Measurements from ENCODE around the gene RASL10B. TPM values are rescaled to one million over a fixed set of nuclear protein-coding genes. Genes with fewer than 3 reads are reported as not detected.

The RASL10B gene, protein sequence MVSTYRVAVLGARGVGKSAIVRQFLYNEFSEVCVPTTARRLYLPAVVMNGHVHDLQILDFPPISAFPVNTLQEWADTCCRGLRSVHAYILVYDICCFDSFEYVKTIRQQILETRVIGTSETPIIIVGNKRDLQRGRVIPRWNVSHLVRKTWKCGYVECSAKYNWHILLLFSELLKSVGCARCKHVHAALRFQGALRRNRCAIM
- 1 to 10 TPM in 2 of 4 donors, under 1 TPM in 2; 0.27 to 1.9 (median 1.1) TPM for polyA plus RNA-seq
- long read RNA-seq, donor 1 = 0 reads
- long read RNA-seq, donor 2 = 0 reads
- long read RNA-seq, donor 3 = 0 reads
- long read RNA-seq, donor 4 = 0 reads
- long read RNA-seq, donor 5 = 0 reads
- long read RNA-seq, donor 6 = 0 reads
- long read RNA-seq, donor 7, transcript RASL10B-201 (4 exons, 3,205 nt) = major isoform, 14 of 14 reads
- long read RNA-seq, donor 7, partial matches to known transcripts = 0 of 14 reads
- long read RNA-seq, donor 7, other reads (novel, unspliced or antisense) = 0 of 14 reads
- long read RNA-seq, donor 8 = 0 reads
- long read RNA-seq, donor 9 = 0 reads
- long read RNA-seq, donor 10, partial matches to known transcripts = 0 of 1 reads
- long read RNA-seq, donor 10, other reads (novel, unspliced or antisense) = 0 of 1 reads

DNA sequence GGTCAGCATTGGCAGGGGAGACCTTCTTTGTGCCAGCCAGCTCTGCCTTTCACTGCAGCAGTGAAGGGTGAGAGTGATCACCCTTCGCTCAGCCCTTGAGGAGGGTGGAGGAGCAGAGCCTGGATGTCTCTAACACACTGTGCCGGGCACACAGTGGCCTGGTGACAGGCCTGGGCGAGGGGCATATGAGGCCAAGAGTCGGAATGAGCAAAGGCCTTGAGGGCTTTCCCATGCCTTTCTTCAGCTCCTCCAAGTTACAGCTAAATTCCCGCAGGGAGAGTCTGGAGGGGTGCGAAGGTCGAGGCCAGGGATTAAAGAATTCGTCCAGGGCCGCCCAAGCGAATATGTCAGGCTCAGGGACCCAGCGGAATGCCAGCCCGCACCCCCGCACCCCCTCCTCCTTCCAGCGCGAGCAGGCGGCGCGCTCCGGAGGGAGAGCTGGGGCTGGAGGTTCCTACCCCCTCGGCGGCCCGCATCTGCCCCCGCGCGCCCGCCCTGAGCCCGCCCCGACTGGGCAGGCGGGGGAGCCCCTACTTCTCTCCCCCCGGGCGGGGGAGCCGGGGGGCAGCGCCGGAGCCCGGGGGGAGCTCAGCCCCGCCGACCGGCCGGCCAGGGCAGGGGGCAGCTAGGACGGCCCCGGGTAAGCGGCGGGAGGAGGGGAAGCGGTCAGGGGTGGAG, at the start of gene RASL10B:
RASL10B (plus strand) TSS at position 401 of the 678 bp plus-strand sequence. CDS start 3,546 bp downstream, outside the sequence.
- 4 to 8% (median 5%) methylated on average over 27 to 44 of the region's 44 CpGs for WGBS, 3 donors
- no peak within 1 kb of the TSS for H3K27ac ChIP-seq (ENCODE audit: low read depth in 1 of 3, low read length in 2 of 3)
- H3K4me1 ChIP-seq (ENCODE audit: control insufficient read depth in 3 of 3, insufficient read depth in 2 of 3, low read depth in 1 of 3, low read length in 2 of 3) = peaks cover 0 to 30% (median 9%) of the 10 kb centered on the region in 3 donors
- no peaks in the 10 kb centered on the region for H3K9me3 ChIP-seq (ENCODE audit: control insufficient read depth in 2 of 2, insufficient read depth in 1 of 2, low read depth in 1 of 2, low read length in 1 of 2)
- peaks cover 0 to 9% (median 2%) of the 10 kb centered on the region in 3 donors for H3K36me3 ChIP-seq (ENCODE audit: control insufficient read depth in 3 of 3, insufficient read depth in 2 of 3, low read depth in 1 of 3, low read length in 3 of 3)
- peak within 1 kb of the TSS in 2 of 3 donors; percentile 30 to 56 for H3K4me3 ChIP-seq (ENCODE audit: low read depth in 1 of 3, low read length in 3 of 3)
- DNase-seq (peak; percentile 61 to 78), FAIRE-seq (no peak)
- no peaks in the 10 kb centered on the region for H3K27me3 ChIP-seq (ENCODE audit: control insufficient read depth in 3 of 3, insufficient read depth in 3 of 3, low read length in 3 of 3)

DNA sequence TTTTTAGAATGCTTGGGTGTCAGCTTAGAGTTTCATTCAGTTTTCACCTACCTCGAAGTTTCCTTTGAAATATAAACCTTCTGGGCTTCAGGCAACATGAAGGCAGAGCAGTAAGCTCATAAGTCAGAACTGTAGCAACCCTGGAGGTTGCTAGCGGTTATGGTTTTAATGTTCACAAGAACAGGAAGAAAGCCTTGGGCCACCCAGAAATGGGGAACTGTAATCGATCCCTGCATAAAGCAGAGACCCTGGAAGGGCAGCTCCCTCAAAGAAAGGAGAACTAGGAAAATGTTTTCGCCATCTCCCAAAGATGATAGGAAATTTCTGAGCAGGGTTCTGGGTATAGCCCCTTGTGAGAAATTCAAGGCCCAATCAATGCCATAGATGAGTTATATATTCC, 47.8 kb upstream of the RASL10B start:
- no peaks in the 10 kb centered on the region for H3K9me3 ChIP-seq (ENCODE audit: control insufficient read depth in 2 of 2, insufficient read depth in 1 of 2, low read depth in 1 of 2, low read length in 1 of 2)
- peaks cover 0 to 5% (median 2%) of the 10 kb centered on the region in 3 donors for H3K4me1 ChIP-seq (ENCODE audit: control insufficient read depth in 3 of 3, insufficient read depth in 2 of 3, low read depth in 1 of 3, low read length in 2 of 3)
- no peak overlapping the region for H3K4me3 ChIP-seq (ENCODE audit: low read depth in 1 of 3, low read length in 3 of 3)
- peaks cover 3 to 42% (median 11%) of the 10 kb centered on the region in 3 donors for H3K36me3 ChIP-seq (ENCODE audit: control insufficient read depth in 3 of 3, insufficient read depth in 2 of 3, low read depth in 1 of 3, low read length in 3 of 3)
- FAIRE-seq (no peak), DNase-seq (no peak)
- H3K27ac ChIP-seq (ENCODE audit: low read depth in 1 of 3, low read length in 2 of 3) = no peak overlapping the region
- WGBS, 3 donors = 80 to 88% (median 83%) methylated on average over 4 of the region's 4 CpGs
- no peaks in the 10 kb centered on the region for H3K27me3 ChIP-seq (ENCODE audit: control insufficient read depth in 3 of 3, insufficient read depth in 3 of 3, low read length in 3 of 3)

DNA sequence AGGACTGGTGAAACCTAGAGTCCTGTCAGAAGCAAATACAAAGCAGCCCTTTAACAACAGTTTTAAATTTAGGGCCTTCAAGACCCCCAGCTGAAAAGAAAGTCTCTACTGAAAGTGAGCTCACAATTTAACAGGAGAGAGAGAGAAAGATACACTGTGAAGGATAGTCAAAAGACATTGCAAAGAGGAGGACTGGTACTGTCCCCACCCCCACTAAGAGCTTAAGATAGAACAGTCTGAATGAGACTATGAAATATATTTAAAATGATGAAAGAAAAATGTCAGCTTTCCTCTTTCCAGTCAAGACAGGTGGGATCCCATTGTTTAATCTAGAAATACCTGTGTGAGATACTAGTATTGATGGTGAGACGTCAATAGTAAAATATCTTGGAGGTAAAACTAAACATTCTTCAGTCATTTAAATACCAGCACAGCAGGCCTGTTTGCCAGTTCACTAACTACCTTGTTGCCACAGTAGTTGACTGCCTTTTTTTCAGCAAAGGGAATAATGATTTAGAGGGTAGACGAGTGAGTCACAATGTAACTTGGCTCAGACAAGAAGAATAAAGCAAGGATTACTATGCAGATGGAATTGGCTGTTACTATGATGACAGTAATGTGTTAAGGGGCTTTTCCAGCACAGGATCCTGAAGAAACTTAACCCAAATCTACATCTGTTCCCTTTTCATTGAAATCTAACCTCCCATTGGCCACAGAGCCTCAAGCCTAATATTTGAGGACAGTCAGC, 47.2 kb upstream of the RASL10B start:
- Histone ChIP-seq H3K27ac (ENCODE audit: low read depth in 1 of 3, low read length in 2 of 3) (no peak overlapping the region), H3K36me3 (ENCODE audit: control insufficient read depth in 3 of 3, insufficient read depth in 2 of 3, low read depth in 1 of 3, low read length in 3 of 3) (peaks cover 3 to 47% (median 11%) of the 10 kb centered on the region in 3 donors), H3K4me1 (ENCODE audit: control insufficient read depth in 3 of 3, insufficient read depth in 2 of 3, low read depth in 1 of 3, low read length in 2 of 3) (peaks cover 0 to 1% (median 0%) of the 10 kb centered on the region in 3 donors), H3K9me3 (ENCODE audit: control insufficient read depth in 2 of 2, insufficient read depth in 1 of 2, low read depth in 1 of 2, low read length in 1 of 2) (no peaks in the 10 kb centered on the region), H3K27me3 (ENCODE audit: control insufficient read depth in 3 of 3, insufficient read depth in 3 of 3, low read length in 3 of 3) (no peaks in the 10 kb centered on the region), H3K4me3 (ENCODE audit: low read depth in 1 of 3, low read length in 3 of 3) (no peak overlapping the region)
- no peak for DNase-seq
- FAIRE-seq = no peak
- WGBS, 3 donors = 84 to 92% (median 92%) methylated on average over 2 of the region's 2 CpGs

DNA sequence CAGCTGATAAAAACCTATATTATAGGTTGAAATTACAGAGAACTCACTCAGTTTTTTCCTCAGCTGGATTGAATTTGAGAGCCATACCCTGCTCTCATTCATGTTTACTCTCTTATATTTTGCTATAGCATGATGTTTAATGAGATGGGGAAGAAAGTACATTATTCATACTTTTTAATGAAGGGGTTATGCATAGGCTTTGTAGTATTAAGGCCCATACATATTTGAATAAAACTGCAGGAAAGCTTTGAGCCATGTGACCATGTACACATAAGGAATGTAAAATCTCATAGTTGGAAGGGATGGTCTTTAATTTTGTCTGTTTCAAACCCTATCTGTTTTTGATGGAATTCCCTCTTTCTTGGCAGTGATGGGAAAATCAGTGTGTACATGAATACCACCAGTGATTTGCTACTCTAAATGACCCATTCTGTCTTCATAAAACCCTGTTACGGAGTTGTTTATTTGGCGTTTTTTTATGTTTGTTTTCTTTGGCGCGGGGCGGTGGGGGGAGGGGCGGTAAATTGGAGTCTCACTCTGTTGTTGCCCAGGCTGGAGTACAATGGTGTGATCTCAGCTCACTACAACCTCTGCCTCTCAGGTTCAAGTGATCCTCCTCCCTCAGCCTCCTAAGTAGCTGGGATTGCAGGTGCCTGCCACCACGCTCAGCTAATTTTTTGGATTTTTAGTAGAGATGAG, 38.8 kb upstream of the RASL10B start:
- H3K36me3 ChIP-seq (ENCODE audit: control insufficient read depth in 3 of 3, insufficient read depth in 2 of 3, low read depth in 1 of 3, low read length in 3 of 3) = peaks cover 2 to 24% (median 6%) of the 10 kb centered on the region in 3 donors
- H3K27me3 ChIP-seq (ENCODE audit: control insufficient read depth in 3 of 3, insufficient read depth in 3 of 3, low read length in 3 of 3) = no peaks in the 10 kb centered on the region
- H3K27ac ChIP-seq (ENCODE audit: low read depth in 1 of 3, low read length in 2 of 3) = no peak overlapping the region
- DNase-seq (no peak), FAIRE-seq (no peak)
- no peaks in the 10 kb centered on the region for H3K4me1 ChIP-seq (ENCODE audit: control insufficient read depth in 3 of 3, insufficient read depth in 2 of 3, low read depth in 1 of 3, low read length in 2 of 3)
- WGBS, 3 donors = 85 to 93% (median 92%) methylated on average over 7 of the region's 7 CpGs
- H3K4me3 ChIP-seq (ENCODE audit: low read depth in 1 of 3, low read length in 3 of 3) = no peak overlapping the region
- H3K9me3 ChIP-seq (ENCODE audit: control insufficient read depth in 2 of 2, insufficient read depth in 1 of 2, low read depth in 1 of 2, low read length in 1 of 2) = no peaks in the 10 kb centered on the region

DNA sequence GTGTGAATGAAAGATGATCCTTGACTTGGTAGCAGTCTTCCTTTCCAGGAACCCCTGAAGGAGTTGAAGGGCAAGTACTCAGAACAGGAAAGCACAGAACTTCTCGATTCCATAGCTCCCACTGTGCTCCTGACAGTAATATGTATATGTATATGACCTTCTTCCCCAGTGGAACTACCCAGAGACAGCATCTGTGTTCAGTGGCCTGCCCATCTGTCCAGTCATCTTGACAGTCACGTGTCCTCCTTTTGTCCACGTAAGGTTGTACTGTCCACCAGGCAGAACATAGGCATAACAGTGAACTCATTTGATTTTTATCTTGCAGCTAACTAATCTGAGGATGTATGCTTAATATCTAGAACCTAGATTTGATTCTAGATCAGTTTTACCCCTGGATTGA, 37.8 kb upstream of the RASL10B start:
- WGBS, 3 donors = 91 to 100% (median 92%) methylated on average over 3 of the region's 3 CpGs

DNA sequence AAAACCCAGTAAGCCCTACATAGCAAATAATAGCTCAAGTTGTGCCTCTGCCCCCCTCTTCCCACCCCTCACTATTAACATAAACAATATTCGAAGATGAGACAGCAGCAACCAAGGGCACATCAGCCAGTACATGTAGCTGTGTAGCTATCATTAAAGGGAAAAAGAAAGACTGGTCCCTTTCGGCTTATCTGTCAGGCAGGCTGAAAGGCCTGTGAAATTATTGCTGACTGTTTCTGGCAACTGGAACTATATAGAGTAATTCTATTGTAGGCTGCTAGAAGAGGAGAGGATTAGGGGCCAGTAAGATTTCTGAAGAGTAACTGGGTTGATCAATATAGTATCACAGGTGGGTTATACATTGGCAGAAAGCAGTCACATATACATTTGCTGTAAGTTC, 36.5 kb upstream of the RASL10B start:
- H3K9me3 ChIP-seq (ENCODE audit: control insufficient read depth in 2 of 2, insufficient read depth in 1 of 2, low read depth in 1 of 2, low read length in 1 of 2) = no peaks in the 10 kb centered on the region
- no peak for FAIRE-seq
- H3K4me3 ChIP-seq (ENCODE audit: low read depth in 1 of 3, low read length in 3 of 3) = no peak overlapping the region
- H3K4me1 ChIP-seq (ENCODE audit: control insufficient read depth in 3 of 3, insufficient read depth in 2 of 3, low read depth in 1 of 3, low read length in 2 of 3) = no peaks in the 10 kb centered on the region
- 57 to 76% (median 72%) methylated on average over 2 of the region's 2 CpGs for WGBS, 3 donors
- peaks cover 2 to 21% (median 6%) of the 10 kb centered on the region in 3 donors for H3K36me3 ChIP-seq (ENCODE audit: control insufficient read depth in 3 of 3, insufficient read depth in 2 of 3, low read depth in 1 of 3, low read length in 3 of 3)
- no peak for DNase-seq
- no peaks in the 10 kb centered on the region for H3K27me3 ChIP-seq (ENCODE audit: control insufficient read depth in 3 of 3, insufficient read depth in 3 of 3, low read length in 3 of 3)
- H3K27ac ChIP-seq (ENCODE audit: low read depth in 1 of 3, low read length in 2 of 3) = no peak overlapping the region

More for the DNA sequence above, 37.8 kb upstream of the RASL10B start:
- FAIRE-seq = no peak
- H3K27me3 ChIP-seq (ENCODE audit: control insufficient read depth in 3 of 3, insufficient read depth in 3 of 3, low read length in 3 of 3) = no peaks in the 10 kb centered on the region
- no peak for DNase-seq
- H3K9me3 ChIP-seq (ENCODE audit: control insufficient read depth in 2 of 2, insufficient read depth in 1 of 2, low read depth in 1 of 2, low read length in 1 of 2) = no peaks in the 10 kb centered on the region
- peaks cover 2 to 26% (median 6%) of the 10 kb centered on the region in 3 donors for H3K36me3 ChIP-seq (ENCODE audit: control insufficient read depth in 3 of 3, insufficient read depth in 2 of 3, low read depth in 1 of 3, low read length in 3 of 3)
- H3K27ac ChIP-seq (ENCODE audit: low read depth in 1 of 3, low read length in 2 of 3) = no peak overlapping the region
- H3K4me1 ChIP-seq (ENCODE audit: control insufficient read depth in 3 of 3, insufficient read depth in 2 of 3, low read depth in 1 of 3, low read length in 2 of 3) = no peaks in the 10 kb centered on the region
- H3K4me3 ChIP-seq (ENCODE audit: low read depth in 1 of 3, low read length in 3 of 3) = no peak overlapping the region

DNA sequence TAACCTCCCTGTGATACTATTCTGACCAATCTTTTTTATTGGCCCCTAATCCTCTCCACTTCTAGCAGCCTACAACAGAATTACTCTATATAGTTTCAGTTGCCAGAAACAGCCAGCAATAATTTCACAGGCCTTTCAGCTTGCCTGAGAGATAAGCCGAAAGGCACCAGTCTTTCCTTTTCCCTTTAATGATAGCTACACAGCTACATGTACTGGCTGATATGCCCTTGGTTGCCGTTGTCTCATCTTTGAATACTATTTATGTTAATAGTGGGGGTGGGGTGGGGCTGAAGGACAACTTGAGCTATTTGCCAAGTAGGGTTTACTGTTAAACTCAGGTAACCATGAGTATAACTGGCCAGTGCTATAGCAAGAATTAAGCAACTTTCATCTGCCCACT, 35.8 kb upstream of the RASL10B start:
- no peaks in the 10 kb centered on the region for H3K4me1 ChIP-seq (ENCODE audit: control insufficient read depth in 3 of 3, insufficient read depth in 2 of 3, low read depth in 1 of 3, low read length in 2 of 3)
- H3K27me3 ChIP-seq (ENCODE audit: control insufficient read depth in 3 of 3, insufficient read depth in 3 of 3, low read length in 3 of 3) = no peaks in the 10 kb centered on the region
- no peak overlapping the region for H3K4me3 ChIP-seq (ENCODE audit: low read depth in 1 of 3, low read length in 3 of 3)
- 19 to 56% (median 30%) methylated on average over 2 of the region's 2 CpGs for WGBS, 3 donors
- FAIRE-seq (no peak), DNase-seq (peak; percentile 9 to 13)
- H3K36me3 ChIP-seq (ENCODE audit: control insufficient read depth in 3 of 3, insufficient read depth in 2 of 3, low read depth in 1 of 3, low read length in 3 of 3) = peaks cover 2 to 21% (median 4%) of the 10 kb centered on the region in 3 donors
- H3K27ac ChIP-seq (ENCODE audit: low read depth in 1 of 3, low read length in 2 of 3) = no peak overlapping the region
- no peaks in the 10 kb centered on the region for H3K9me3 ChIP-seq (ENCODE audit: control insufficient read depth in 2 of 2, insufficient read depth in 1 of 2, low read depth in 1 of 2, low read length in 1 of 2)
